Vagina (tissue), 2 donors: ENCODE data around the gene GRIN3A. TPM values are rescaled to one million over a fixed set of nuclear protein-coding genes. Genes with fewer than 3 reads are reported as not detected.

ENCODE experiments used
- DNase-seq, 2 donors: peaks; one replicate each; pipeline ENCODE4 v3.0.0-alpha.2; 2017; ENCODE audit errors: extremely low spot score in 2 of 2
- H3K27ac ChIP-seq: fragments of 200-600 bp; sonication (generic); one replicate; pipeline ENCODE4 v1.5.1; 2019
- H3K27me3 ChIP-seq: fragments of 200-600 bp; sonication (generic); one replicate; pipeline ENCODE4 v1.5.1; 2019
- H3K36me3 ChIP-seq, 2 donors: fragments of 200-600 bp; sonication (generic); one replicate each; pipeline ENCODE4 v1.5.1; 2017 to 2019
- H3K4me1 ChIP-seq: fragments of 200-600 bp; sonication (generic); one replicate; pipeline ENCODE4 v1.5.1; 2019
- H3K4me3 ChIP-seq, 2 donors: fragments of 200-600 bp; sonication (generic); 1 replicate in 1 of 2; 2 replicates in 1 of 2; pipeline ENCODE4 v1.5.1; 2016 to 2019
- H3K9me3 ChIP-seq: fragments of 200-600 bp; sonication (generic); one replicate; pipeline ENCODE4 v1.5.1; 2019
- POLR2A ChIP-seq, 2 donors: fragments of 450-650 bp; IDR thresholded peaks; one replicate each; pipeline ENCODE4 v1.6.1; 2017; ENCODE audit warnings: antibody characterized with exemption in 2 of 2, mild to moderate bottlenecking in 2 of 2, moderate library complexity in 2 of 2
- POLR2AphosphoS5 ChIP-seq, 2 donors: sonication (generic); formaldehyde crosslinking; IDR thresholded peaks; one replicate each; pipeline ENCODE4 v1.9.0; 2017; ENCODE audit warnings: antibody characterized with exemption in 2 of 2, mild to moderate bottlenecking in 2 of 2, low read depth in 1 of 2; ENCODE audit not compliant: insufficient read depth in 1 of 2
- intact Hi-C: fragments of 100-400 bp; cut with DNase I; formaldehyde crosslinking; loops from one replicate; pipeline ENCODE4 v1.15.1; 2023
- total RNA-seq: library from RNA; depleted of rRNA; stranded (reverse); fragments of >200 nt; gene quantifications from one replicate; pipeline ENCODE4 v1.2.3, GENCODE V29; 2016
- TF ChIP-seq, protein P1 (sequence below), 3 experiments: fragments of 450-650 bp in 2 of 3; fragments of 200-600 bp in 1 of 3; sonication (generic) in 1 of 3; IDR thresholded peaks; one replicate each; pipeline ENCODE4 v1.5.1; 2017 to 2019; ENCODE audit warnings: antibody characterized with exemption in 3 of 3, mild to moderate bottlenecking in 2 of 3, moderate library complexity in 2 of 3

The GRIN3A gene
- total RNA-seq, 1 donor from 2014 or later: 1.5 TPM

DNA sequence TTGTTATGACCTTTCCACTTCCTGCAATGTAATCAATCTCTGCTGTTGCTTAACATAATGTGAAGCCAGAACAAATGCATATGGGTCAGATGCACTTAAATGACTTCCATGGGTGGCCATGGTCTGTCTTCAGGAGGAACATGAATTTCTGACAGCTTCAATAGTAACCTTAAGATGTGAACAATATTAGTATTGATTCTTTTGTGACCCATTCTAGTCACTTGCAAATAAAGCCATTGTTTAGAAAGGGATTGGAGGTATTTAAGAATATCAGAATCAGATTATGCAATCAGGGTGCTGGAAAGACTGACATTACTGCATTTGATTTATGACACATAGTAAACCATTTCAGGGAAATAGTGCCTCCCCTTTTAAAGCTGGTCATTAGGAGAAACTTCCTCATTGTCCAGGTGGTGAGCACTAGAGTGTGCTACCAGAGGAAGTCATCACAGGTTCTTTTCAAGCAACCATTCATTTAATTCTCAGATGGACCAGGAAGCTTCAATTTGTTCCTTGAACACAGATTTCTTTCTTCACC lies 32.1 kb downstream of the GRIN3A start:
- Histone ChIP-seq H3K36me3 (no peaks in the 10 kb centered on the region), H3K27ac (no peak overlapping the region), H3K9me3 (no peaks in the 10 kb centered on the region), H3K4me1 (no peaks in the 10 kb centered on the region), H3K4me3 (no peak overlapping the region), H3K27me3 (no peaks in the 10 kb centered on the region)
- TF ChIP-seq, protein P1, sequence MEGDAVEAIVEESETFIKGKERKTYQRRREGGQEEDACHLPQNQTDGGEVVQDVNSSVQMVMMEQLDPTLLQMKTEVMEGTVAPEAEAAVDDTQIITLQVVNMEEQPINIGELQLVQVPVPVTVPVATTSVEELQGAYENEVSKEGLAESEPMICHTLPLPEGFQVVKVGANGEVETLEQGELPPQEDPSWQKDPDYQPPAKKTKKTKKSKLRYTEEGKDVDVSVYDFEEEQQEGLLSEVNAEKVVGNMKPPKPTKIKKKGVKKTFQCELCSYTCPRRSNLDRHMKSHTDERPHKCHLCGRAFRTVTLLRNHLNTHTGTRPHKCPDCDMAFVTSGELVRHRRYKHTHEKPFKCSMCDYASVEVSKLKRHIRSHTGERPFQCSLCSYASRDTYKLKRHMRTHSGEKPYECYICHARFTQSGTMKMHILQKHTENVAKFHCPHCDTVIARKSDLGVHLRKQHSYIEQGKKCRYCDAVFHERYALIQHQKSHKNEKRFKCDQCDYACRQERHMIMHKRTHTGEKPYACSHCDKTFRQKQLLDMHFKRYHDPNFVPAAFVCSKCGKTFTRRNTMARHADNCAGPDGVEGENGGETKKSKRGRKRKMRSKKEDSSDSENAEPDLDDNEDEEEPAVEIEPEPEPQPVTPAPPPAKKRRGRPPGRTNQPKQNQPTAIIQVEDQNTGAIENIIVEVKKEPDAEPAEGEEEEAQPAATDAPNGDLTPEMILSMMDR (IDR thresholded peaks at IDR 0.05): no peak
- no peak for TF ChIP-seq POLR2A (IDR thresholded peaks at IDR 0.05)
- TF ChIP-seq POLR2AphosphoS5 (IDR thresholded peaks at IDR 0.05; ENCODE audit: insufficient read depth in 1 of 2, low read depth in 1 of 2): no peak
- DNase-seq: no peak
- intact Hi-C loops: no loop called here

DNA sequence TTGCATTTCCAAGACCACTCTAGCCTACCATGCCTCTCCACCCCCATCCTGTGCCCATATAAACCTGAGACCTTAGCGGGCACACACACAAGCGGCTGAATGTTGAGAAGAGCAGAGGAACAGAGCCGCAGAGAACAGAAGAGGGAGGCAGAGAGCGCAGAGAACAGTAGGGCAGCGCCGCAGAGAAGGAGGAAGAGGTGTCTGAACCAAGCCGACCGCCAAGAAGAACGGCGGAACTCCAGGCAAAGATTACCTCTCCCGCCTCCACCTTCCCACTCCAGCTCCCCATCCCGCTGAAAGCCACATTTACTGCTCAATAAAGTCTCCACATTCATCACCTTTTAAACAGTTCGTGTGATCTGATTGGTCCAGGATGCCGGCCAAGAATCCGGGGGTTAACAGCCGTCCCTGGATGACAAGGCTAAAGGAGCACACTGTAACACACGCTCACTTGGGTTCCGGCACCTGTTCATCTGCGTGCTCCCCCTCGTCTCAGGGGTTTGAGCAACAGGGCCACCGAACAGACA lies 33.2 kb downstream of the GRIN3A start:
- Histone ChIP-seq H3K36me3 (no peaks in the 10 kb centered on the region), H3K4me3 (no peak overlapping the region), H3K27ac (no peak overlapping the region), H3K9me3 (no peaks in the 10 kb centered on the region), H3K27me3 (no peaks in the 10 kb centered on the region), H3K4me1 (no peaks in the 10 kb centered on the region)
- no peak for DNase-seq
- intact Hi-C loops: no loop called here
- TF ChIP-seq POLR2AphosphoS5 (IDR thresholded peaks at IDR 0.05; ENCODE audit: insufficient read depth in 1 of 2, low read depth in 1 of 2) (no peak), POLR2A (IDR thresholded peaks at IDR 0.05) (no peak)
- TF ChIP-seq, protein P1 (IDR thresholded peaks at IDR 0.05): no peak

DNA sequence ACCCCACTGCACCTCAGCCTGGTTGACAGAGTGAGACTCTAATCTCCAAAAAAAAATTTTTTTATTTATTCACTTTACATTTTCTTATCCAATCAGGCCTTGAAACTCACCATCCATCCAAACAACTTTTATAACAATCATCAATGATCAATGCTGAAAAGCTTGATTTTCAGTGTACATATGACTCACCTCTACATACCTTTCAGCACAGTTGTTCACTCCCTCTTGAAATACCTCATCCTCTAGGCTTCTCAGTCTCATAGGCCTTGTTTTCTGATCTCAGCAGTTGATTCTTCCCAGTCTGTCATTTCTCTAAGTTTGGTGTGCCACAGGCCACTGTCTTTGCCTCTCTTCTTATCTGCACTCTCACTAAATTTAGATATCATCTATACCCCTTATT lies 36.2 kb downstream of the GRIN3A start:
- Histone ChIP-seq H3K9me3 (no peaks in the 10 kb centered on the region), H3K4me1 (no peaks in the 10 kb centered on the region), H3K27ac (no peak overlapping the region), H3K36me3 (no peaks in the 10 kb centered on the region), H3K27me3 (no peaks in the 10 kb centered on the region), H3K4me3 (no peak overlapping the region)
- no peak for DNase-seq
- intact Hi-C loops: no loop called here
- TF ChIP-seq, protein P1 (IDR thresholded peaks at IDR 0.05): no peak
- no peak for TF ChIP-seq POLR2AphosphoS5 (IDR thresholded peaks at IDR 0.05; ENCODE audit: insufficient read depth in 1 of 2, low read depth in 1 of 2)
- no peak for TF ChIP-seq POLR2A (IDR thresholded peaks at IDR 0.05)

DNA sequence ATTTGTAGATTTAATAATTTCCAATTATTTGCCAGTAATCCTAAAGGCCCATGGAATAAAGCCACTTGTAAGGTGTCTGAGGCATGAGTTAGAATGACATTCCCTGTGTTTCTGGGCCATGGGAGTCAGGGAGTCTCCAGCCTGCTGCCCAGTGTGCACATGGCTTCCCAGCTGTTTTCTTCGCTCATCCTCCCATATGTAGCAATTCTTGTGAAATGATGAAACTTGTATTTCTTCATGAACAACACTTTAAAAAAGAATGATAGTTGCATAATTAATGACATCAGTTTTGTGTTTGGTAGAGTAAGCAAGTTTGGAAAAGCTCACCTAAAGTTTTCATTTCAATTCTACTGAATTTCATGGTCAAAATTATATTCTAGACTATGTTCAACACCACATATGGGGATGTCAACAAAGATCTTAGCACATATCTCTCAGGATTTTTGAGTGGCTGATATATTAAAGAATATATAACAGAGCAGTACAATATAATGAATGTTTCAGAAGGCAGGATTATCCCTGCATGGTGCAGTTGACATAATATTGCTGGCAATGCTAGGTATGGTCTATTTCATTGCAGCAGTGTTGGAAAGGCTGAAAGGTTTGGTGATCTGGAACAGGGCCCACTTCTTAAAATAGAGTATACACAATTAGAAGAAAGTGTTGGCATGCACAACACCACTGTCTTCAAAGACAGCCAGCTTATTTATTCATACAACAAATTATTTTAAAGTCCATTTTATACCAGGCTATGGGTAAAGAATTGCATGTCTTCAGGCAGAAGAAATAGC lies 44.7 kb downstream of the GRIN3A start:
- no peak for TF ChIP-seq POLR2AphosphoS5 (IDR thresholded peaks at IDR 0.05; ENCODE audit: insufficient read depth in 1 of 2, low read depth in 1 of 2)
- TF ChIP-seq, protein P1 (IDR thresholded peaks at IDR 0.05): no peak
- no peak for TF ChIP-seq POLR2A (IDR thresholded peaks at IDR 0.05)
- Histone ChIP-seq H3K27ac (no peak overlapping the region), H3K36me3 (no peaks in the 10 kb centered on the region), H3K4me1 (no peaks in the 10 kb centered on the region), H3K27me3 (no peaks in the 10 kb centered on the region), H3K9me3 (no peaks in the 10 kb centered on the region), H3K4me3 (no peak overlapping the region)
- intact Hi-C loops: no loop called here
- no peak for DNase-seq

DNA sequence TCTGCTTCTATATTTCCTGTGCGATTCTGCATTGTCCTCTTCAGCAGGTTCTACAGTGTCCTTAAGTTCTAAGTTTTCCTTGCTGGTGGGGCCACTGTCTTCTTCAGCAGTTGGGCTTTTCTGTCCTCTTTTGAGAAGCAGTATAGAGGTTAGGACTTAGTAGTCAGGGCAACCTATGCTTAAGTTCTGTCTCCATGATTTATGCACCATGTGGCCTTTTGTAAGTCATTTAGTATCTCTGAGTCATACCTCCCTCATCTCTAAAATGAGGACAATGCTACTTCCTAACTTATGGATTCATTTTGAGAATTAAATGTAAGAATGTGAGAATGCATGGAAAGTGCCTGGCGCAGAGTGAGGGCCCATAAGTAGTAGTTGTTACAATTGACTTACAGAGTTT lies 46.8 kb downstream of the GRIN3A start:
- Histone ChIP-seq H3K4me3 (no peak overlapping the region), H3K27me3 (no peaks in the 10 kb centered on the region), H3K36me3 (no peaks in the 10 kb centered on the region), H3K4me1 (no peaks in the 10 kb centered on the region), H3K27ac (no peak overlapping the region), H3K9me3 (no peaks in the 10 kb centered on the region)
- intact Hi-C loops: no loop called here
- DNase-seq: no peak
- TF ChIP-seq POLR2AphosphoS5 (IDR thresholded peaks at IDR 0.05; ENCODE audit: insufficient read depth in 1 of 2, low read depth in 1 of 2) (no peak), POLR2A (IDR thresholded peaks at IDR 0.05) (no peak)
- TF ChIP-seq, protein P1 (IDR thresholded peaks at IDR 0.05): no peak
